ENCODE results near the gene FILIP1L.

DNA sequence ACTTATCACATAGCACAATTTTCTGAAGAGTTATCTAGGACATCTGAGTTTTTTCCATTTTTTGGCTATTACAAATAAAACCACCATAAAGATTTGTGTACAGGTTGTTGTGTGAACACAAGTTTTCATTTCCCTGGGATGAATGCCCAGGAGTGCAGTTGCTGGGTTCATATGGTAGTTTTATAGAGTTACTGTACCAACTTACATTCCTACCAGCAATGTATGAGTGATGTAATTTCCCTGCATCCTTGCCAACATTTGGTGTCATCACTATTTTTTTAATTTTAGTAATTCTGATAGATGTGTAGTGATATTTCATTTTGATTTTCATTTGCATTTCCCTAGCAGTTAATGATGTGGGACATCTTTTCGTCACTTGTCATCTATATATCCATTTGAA, 20.5 kb downstream of the FILIP1L start:
- TF ChIP-seq ZFP3 (CRISPR knock-in tag; IDR thresholded peaks at IDR 0.05): no peak
- TF ChIP-seq ZNF70 (CRISPR knock-in tag; IDR thresholded peaks at IDR 0.05): no peak
- no peak for TF ChIP-seq CSDC2 (CRISPR knock-in tag; IDR thresholded peaks at IDR 0.05)
- TF ChIP-seq, protein P1, sequence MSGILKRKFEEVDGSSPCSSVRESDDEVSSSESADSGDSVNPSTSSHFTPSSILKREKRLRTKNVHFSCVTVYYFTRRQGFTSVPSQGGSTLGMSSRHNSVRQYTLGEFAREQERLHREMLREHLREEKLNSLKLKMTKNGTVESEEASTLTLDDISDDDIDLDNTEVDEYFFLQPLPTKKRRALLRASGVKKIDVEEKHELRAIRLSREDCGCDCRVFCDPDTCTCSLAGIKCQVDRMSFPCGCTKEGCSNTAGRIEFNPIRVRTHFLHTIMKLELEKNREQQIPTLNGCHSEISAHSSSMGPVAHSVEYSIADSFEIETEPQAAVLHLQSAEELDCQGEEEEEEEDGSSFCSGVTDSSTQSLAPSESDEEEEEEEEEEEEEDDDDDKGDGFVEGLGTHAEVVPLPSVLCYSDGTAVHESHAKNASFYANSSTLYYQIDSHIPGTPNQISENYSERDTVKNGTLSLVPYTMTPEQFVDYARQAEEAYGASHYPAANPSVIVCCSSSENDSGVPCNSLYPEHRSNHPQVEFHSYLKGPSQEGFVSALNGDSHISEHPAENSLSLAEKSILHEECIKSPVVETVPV (CRISPR knock-in tag; IDR thresholded peaks at IDR 0.05): no peak
- TF ChIP-seq, protein P2, sequence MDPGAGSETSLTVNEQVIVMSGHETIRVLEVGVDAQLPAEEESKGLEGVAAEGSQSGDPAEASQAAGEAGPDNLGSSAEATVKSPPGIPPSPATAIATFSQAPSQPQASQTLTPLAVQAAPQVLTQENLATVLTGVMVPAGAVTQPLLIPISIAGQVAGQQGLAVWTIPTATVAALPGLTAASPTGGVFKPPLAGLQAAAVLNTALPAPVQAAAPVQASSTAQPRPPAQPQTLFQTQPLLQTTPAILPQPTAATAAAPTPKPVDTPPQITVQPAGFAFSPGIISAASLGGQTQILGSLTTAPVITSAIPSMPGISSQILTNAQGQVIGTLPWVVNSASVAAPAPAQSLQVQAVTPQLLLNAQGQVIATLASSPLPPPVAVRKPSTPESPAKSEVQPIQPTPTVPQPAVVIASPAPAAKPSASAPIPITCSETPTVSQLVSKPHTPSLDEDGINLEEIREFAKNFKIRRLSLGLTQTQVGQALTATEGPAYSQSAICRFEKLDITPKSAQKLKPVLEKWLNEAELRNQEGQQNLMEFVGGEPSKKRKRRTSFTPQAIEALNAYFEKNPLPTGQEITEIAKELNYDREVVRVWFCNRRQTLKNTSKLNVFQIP (CRISPR knock-in tag; IDR thresholded peaks at IDR 0.05; ENCODE audit: borderline replicate concordance, low read depth): no peak
- TF ChIP-seq, protein P3, sequence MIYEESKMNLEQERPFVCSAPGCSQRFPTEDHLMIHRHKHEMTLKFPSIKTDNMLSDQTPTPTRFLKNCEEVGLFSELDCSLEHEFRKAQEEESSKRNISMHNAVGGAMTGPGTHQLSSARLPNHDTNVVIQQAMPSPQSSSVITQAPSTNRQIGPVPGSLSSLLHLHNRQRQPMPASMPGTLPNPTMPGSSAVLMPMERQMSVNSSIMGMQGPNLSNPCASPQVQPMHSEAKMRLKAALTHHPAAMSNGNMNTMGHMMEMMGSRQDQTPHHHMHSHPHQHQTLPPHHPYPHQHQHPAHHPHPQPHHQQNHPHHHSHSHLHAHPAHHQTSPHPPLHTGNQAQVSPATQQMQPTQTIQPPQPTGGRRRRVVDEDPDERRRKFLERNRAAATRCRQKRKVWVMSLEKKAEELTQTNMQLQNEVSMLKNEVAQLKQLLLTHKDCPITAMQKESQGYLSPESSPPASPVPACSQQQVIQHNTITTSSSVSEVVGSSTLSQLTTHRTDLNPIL (CRISPR knock-in tag; IDR thresholded peaks at IDR 0.05; ENCODE audit: low read depth): no peak
- no peak for TF ChIP-seq RARB (CRISPR knock-in tag; IDR thresholded peaks at IDR 0.05)
- TF ChIP-seq PPARA (CRISPR knock-in tag; IDR thresholded peaks at IDR 0.05; ENCODE audit: borderline replicate concordance): no peak
- no peak for TF ChIP-seq ESRRG (CRISPR knock-in tag; IDR thresholded peaks at IDR 0.05)
- TF ChIP-seq ISL1 (CRISPR knock-in tag; IDR thresholded peaks at IDR 0.05): no peak
- no peak for TF ChIP-seq ZFP30 (CRISPR knock-in tag; IDR thresholded peaks at IDR 0.05)
- TF ChIP-seq, protein P4, sequence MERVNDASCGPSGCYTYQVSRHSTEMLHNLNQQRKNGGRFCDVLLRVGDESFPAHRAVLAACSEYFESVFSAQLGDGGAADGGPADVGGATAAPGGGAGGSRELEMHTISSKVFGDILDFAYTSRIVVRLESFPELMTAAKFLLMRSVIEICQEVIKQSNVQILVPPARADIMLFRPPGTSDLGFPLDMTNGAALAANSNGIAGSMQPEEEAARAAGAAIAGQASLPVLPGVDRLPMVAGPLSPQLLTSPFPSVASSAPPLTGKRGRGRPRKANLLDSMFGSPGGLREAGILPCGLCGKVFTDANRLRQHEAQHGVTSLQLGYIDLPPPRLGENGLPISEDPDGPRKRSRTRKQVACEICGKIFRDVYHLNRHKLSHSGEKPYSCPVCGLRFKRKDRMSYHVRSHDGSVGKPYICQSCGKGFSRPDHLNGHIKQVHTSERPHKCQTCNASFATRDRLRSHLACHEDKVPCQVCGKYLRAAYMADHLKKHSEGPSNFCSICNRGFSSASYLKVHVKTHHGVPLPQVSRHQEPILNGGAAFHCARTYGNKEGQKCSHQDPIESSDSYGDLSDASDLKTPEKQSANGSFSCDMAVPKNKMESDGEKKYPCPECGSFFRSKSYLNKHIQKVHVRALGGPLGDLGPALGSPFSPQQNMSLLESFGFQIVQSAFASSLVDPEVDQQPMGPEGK (CRISPR knock-in tag; IDR thresholded peaks at IDR 0.05; ENCODE audit: borderline replicate concordance): no peak
- TF ChIP-seq ZNF8 (CRISPR knock-in tag; IDR thresholded peaks at IDR 0.05): no peak
- TF ChIP-seq BACH2 (CRISPR knock-in tag; IDR thresholded peaks at IDR 0.05; ENCODE audit: borderline replicate concordance): no peak
